Measurements from ENCODE around the gene RAB17. TPM values are rescaled to one million over a fixed set of nuclear protein-coding genes. Genes with fewer than 3 reads are reported as not detected.
A peak's percentile ranks its signal among the peaks of the same experiment; 100 is the strongest.
"Not testable (repeated sequence)": the region's sequence is repeated elsewhere in the genome, so short reads cannot be mapped to it uniquely, and the experiment has no call there.

Gene RAB17
- total and polyA plus RNA-seq, 4 donors: 3.7 to 22.3 (median 7.8) TPM

DNA sequence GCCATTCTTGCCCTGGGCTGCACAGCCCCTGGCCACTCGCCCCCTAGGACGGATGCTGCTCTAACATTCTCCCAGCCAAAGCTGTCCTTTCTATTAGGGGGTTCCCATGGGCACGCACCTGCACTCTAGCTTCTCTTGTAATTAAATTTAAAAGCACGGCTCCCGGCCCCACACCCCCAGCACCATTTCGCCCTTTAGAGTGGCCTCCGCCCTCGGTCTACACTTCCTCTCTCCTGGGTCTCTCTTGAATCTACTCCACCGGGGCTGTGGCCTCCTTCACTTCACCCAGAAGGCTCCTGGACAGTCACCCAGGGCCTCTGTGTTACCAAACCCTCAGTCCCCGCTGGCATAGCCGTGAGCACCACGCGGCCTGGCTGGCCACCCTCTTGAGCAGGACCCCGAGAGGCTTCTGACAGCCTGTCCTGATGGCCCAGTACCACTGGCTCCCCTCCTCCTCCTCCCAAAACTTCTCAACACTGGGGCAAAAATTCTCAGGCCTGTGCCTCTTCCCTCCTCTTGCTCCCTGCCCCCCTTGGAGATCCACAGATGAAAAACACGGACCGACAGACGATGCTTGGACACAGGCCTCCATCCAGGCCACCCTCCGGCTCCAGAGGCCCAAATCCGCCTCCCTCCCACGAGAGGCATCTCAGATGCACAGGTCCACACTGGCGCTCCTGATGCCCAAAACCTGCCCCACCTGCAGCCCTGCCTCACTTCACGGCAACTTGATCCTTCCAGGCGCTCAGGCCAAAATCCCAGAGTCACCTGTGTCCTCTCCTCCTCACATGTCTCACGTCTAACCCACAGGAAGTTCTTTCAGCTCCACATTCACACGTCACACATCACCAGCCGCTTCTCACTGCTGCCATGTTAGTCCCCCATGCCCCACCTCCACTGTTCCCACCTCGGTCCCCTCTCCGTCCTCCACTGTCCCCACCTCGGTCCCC, 6.9 kb upstream of the RAB17 start:
- no peaks in the 10 kb centered on the region for H3K9me3 ChIP-seq (ENCODE audit: control insufficient read depth, low read length)
- no peak overlapping the region for H3K4me3 ChIP-seq (ENCODE audit: low read length in 2 of 2)
- H3K36me3 ChIP-seq (ENCODE audit: control insufficient read depth in 1 of 2, insufficient read depth in 2 of 2, low read length in 1 of 2): no peaks in the 10 kb centered on the region
- peaks cover 0 to 2% of the 10 kb centered on the region in 2 donors for H3K4me1 ChIP-seq (ENCODE audit: control insufficient read depth in 1 of 2, insufficient read depth in 2 of 2, low read length in 2 of 2)
- intact Hi-C loops (cut with DNase I): loop anchor here (5.0 kb wide), 2 partner anchors 75 to 140 kb away; no protein-coding TSS in a partner anchor
- 94% methylated on average over 29 of the region's 29 CpGs for WGBS, 2 donors
- no peaks in the 10 kb centered on the region for H3K27me3 ChIP-seq (ENCODE audit: control insufficient read depth in 1 of 2, insufficient read depth in 2 of 2, low read length in 1 of 2)
- H3K27ac ChIP-seq (ENCODE audit: low read depth in 1 of 2, low read length in 2 of 2): peak overlapping the region in 1 of 2 donors; percentile 7
- DNase-seq (peak in 1 of 2 donors; percentile 67), ATAC-seq (ENCODE audit: low FRiP score) (no peak)

DNA sequence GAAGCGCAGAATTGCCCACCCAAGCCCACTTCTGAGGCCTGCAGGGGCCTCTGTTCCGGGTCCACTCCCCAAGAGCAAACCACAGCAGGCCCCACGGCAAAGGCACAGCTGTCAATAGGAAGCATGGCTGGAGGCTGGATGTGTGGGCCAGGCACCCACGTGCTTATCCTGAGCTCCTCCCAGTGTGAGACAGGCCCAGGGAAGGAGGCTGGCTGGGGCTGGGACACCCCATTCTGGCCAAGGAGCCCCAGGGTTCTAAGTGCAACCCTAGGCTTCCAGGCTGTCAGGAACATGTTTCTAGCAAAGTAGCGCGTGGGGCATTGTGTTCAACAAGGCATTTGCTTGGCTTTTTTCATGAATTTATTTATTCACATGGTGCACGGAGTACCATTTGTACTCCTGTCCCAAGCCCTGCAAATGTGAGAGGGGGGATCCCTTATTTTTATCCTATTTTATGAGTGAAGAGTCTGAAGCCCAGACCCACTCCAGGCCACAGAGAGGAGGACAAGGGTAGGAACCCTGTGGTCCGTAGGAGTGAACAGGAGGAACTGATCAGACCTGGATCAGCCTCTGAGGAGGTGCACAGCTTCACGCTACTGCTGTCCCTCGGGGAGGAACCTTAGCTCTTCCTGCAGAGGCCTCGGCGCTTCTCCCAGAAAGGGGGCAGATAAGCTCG, 6.1 kb upstream of the RAB17 start:
- intact Hi-C loops (cut with DNase I): loop anchor here (5.0 kb wide), 2 partner anchors 76 to 141 kb away; no protein-coding TSS in a partner anchor
- WGBS, 2 donors: 87 to 88% methylated on average over 13 of the region's 13 CpGs

DNA sequence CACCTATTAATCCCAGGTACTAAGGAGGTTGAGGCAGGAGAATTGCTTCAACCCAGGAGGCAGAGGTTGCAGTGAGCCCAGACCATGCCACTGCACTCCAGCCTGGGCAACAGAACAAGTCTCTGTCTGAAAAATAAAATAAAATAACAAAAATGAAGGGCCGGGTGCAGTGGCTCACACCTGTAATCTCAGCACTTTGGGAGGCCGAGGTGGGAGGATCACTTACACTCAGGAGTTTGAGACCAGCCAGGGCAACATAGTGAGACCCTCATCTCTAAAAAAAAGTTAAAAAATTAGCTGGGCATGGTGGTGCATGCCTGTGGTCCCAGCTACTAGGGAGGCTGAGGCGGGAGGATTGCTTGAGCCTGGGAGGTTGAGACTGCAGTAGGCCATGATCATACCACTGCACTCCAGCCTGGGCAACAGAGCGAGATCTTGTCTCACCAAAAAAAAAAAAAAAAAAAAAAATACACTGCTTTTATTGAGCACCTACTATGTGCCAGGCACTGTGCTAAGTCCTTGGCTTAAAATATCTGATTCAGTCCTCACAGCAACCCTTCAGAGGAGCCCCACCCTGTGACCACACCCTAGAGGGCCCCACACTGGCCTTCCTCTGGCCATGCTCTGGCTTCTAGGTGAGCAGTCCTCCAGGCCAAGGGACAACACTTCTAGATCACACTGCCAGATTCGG, 5.4 kb upstream of the RAB17 start:
- H3K27ac ChIP-seq (ENCODE audit: low read depth in 1 of 2, low read length in 2 of 2); H3K36me3 ChIP-seq (ENCODE audit: control insufficient read depth in 1 of 2, insufficient read depth in 2 of 2, low read length in 1 of 2); H3K4me1 ChIP-seq (ENCODE audit: control insufficient read depth in 1 of 2, insufficient read depth in 2 of 2, low read length in 2 of 2); ATAC-seq (ENCODE audit: low FRiP score); H3K27me3 ChIP-seq (ENCODE audit: control insufficient read depth in 1 of 2, insufficient read depth in 2 of 2, low read length in 1 of 2); H3K9me3 ChIP-seq (ENCODE audit: control insufficient read depth, low read length); H3K4me3 ChIP-seq (ENCODE audit: low read length in 2 of 2): not testable (repeated sequence)
- intact Hi-C loops (cut with DNase I): loop anchor here (2.0 to 5.0 kb wide), 3 partner anchors 76 to 141 kb away; no protein-coding TSS in a partner anchor
- 95 to 98% methylated on average over 5 of the region's 5 CpGs for WGBS, 2 donors
- peak in 1 of 2 donors; percentile 9 for DNase-seq

More for the DNA sequence above, 6.1 kb upstream of the RAB17 start:
- no peaks in the 10 kb centered on the region for H3K27me3 ChIP-seq (ENCODE audit: control insufficient read depth in 1 of 2, insufficient read depth in 2 of 2, low read length in 1 of 2)
- H3K4me3 ChIP-seq (ENCODE audit: low read length in 2 of 2): no peak overlapping the region
- peak overlapping the region in 1 of 2 donors; percentile 7 for H3K27ac ChIP-seq (ENCODE audit: low read depth in 1 of 2, low read length in 2 of 2)
- peaks cover 0 to 2% of the 10 kb centered on the region in 2 donors for H3K4me1 ChIP-seq (ENCODE audit: control insufficient read depth in 1 of 2, insufficient read depth in 2 of 2, low read length in 2 of 2)
- no peaks in the 10 kb centered on the region for H3K36me3 ChIP-seq (ENCODE audit: control insufficient read depth in 1 of 2, insufficient read depth in 2 of 2, low read length in 1 of 2)
- ATAC-seq (ENCODE audit: low FRiP score) (no peak), DNase-seq (peak in 1 of 2 donors; percentile 69)
- H3K9me3 ChIP-seq (ENCODE audit: control insufficient read depth, low read length): no peaks in the 10 kb centered on the region

DNA sequence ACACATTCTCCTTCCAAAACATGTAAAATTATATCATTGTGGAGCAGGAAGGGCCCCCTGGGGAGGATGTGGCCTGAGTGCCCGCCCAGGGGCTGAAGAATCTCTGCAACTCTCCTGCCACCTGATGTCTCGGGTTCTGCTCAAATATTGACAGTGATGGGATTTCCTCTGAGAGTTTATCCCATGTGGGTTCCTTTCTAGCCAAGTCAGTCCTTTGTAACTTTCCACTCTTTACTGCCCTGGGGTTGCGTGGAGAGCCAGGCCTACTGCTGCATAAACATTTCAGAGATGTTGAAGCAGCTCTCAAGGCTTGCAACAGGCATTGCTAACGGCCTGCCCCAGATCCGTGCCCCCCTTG, 4.0 kb upstream of the RAB17 start:
- 11 to 17% methylated on average over 5 of the region's 5 CpGs for WGBS, 2 donors
- ATAC-seq (ENCODE audit: low FRiP score) (no peak), DNase-seq (peak; percentile 19 to 59)
- no peaks in the 10 kb centered on the region for H3K36me3 ChIP-seq (ENCODE audit: control insufficient read depth in 1 of 2, insufficient read depth in 2 of 2, low read length in 1 of 2)
- H3K27ac ChIP-seq (ENCODE audit: low read depth in 1 of 2, low read length in 2 of 2): peak overlapping the region; percentile 88 to 90
- no peaks in the 10 kb centered on the region for H3K27me3 ChIP-seq (ENCODE audit: control insufficient read depth in 1 of 2, insufficient read depth in 2 of 2, low read length in 1 of 2)
- peaks cover 0 to 4% of the 10 kb centered on the region in 2 donors for H3K4me1 ChIP-seq (ENCODE audit: control insufficient read depth in 1 of 2, insufficient read depth in 2 of 2, low read length in 2 of 2)
- no peak overlapping the region for H3K4me3 ChIP-seq (ENCODE audit: low read length in 2 of 2)
- H3K9me3 ChIP-seq (ENCODE audit: control insufficient read depth, low read length): no peaks in the 10 kb centered on the region
- intact Hi-C loops (cut with DNase I): loop anchor here in 1 of 2 donors (2.0 to 5.0 kb wide), 3 partner anchors 33 to 148 kb away; partner anchors contain the start of gene LRRFIP1

- Histone ChIP-seq H3K4me1 (ENCODE audit: control insufficient read depth in 1 of 2, insufficient read depth in 2 of 2, low read length in 2 of 2) (peaks cover 0 to 4% of the 10 kb centered on the region in 2 donors), H3K27ac (ENCODE audit: low read depth in 1 of 2, low read length in 2 of 2) (peak overlapping the region in 1 of 2 donors; percentile 54)
Measured at GRCh38 chr2:237593596-237594320, 3.2 kb upstream of the RAB17 start.

DNA sequence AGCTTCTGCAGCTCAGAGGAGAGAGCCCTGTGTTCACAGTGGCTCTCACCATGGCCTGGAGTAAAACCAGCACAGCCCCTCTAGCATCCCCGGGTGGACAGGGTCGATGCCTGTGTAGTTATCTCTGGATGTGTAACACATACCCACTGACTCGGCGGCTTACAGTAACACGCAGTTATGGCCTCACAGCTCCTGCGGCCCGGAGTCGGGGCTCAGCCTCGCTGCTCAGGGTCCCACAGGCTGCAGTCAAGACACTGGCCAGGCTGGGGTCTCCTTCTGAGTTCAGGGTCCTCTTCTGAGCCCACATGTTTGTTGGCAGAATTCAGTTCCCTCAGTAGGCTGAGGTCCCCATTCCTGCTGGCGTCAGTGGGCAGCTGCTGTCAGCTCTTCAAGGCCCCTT, 2.5 kb upstream of the RAB17 start:
- intact Hi-C loops (cut with DNase I): loop anchor here in 1 of 2 donors (5.0 kb wide), 2 partner anchors 34 to 149 kb away; partner anchors contain the start of gene LRRFIP1
- ATAC-seq (ENCODE audit: low FRiP score) (no peak), DNase-seq (peak; percentile 30 to 65)
- Histone ChIP-seq H3K27ac (ENCODE audit: low read depth in 1 of 2, low read length in 2 of 2) (peak overlapping the region in 1 of 2 donors; percentile 41), H3K9me3 (ENCODE audit: control insufficient read depth, low read length) (no peaks in the 10 kb centered on the region), H3K27me3 (ENCODE audit: control insufficient read depth in 1 of 2, insufficient read depth in 2 of 2, low read length in 1 of 2) (no peaks in the 10 kb centered on the region), H3K36me3 (ENCODE audit: control insufficient read depth in 1 of 2, insufficient read depth in 2 of 2, low read length in 1 of 2) (no peaks in the 10 kb centered on the region), H3K4me3 (ENCODE audit: low read length in 2 of 2) (no peak overlapping the region), H3K4me1 (ENCODE audit: control insufficient read depth in 1 of 2, insufficient read depth in 2 of 2, low read length in 2 of 2) (peaks cover 0 to 4% of the 10 kb centered on the region in 2 donors)
- 92 to 95% methylated on average over 10 of the region's 10 CpGs for WGBS, 2 donors

More at GRCh38 chr2:237593596-237594320, 3.2 kb upstream of the RAB17 start:
- ATAC-seq (ENCODE audit: low FRiP score): no peak
- DNase-seq: peak; percentile 39 to 62
- H3K4me3 ChIP-seq (ENCODE audit: low read length in 2 of 2): no peak overlapping the region
- H3K36me3 ChIP-seq (ENCODE audit: control insufficient read depth in 1 of 2, insufficient read depth in 2 of 2, low read length in 1 of 2): no peaks in the 10 kb centered on the region
- intact Hi-C loops (cut with DNase I): loop anchor here in 1 of 2 donors (2.0 to 5.0 kb wide), 3 partner anchors 34 to 149 kb away; partner anchors contain the start of gene LRRFIP1
- no peaks in the 10 kb centered on the region for H3K9me3 ChIP-seq (ENCODE audit: control insufficient read depth, low read length)
- 80 to 86% methylated on average over 17 of the region's 17 CpGs for WGBS, 2 donors
- no peaks in the 10 kb centered on the region for H3K27me3 ChIP-seq (ENCODE audit: control insufficient read depth in 1 of 2, insufficient read depth in 2 of 2, low read length in 1 of 2)

DNA sequence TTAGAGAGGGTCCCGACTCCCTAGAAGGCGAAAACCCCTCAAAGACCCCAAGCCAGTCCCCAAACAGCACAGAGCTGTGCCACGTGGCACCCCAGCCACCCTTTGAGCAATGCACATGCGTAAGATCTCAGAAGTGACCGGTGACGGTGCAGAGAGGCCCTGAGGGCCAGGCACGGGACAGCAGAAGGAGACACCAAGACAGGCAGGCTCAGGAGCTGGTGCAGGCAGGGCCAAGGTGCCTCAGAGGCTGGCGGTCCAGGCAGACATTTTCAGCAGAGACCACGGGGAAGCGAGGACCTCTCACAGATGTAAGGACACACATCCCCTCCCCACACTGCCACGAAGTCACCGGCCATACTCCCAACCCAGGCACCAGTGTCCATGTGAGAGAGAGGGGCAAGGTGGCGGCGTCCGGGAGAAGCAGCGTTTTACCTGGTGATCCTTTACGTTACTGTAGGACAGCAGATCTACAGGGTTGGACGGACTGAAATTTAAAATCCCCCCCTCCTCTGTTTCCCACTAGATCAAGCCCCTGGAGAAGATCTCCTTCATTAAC, 2.0 kb upstream of the RAB17 start:
- no peaks in the 10 kb centered on the region for H3K36me3 ChIP-seq (ENCODE audit: control insufficient read depth in 1 of 2, insufficient read depth in 2 of 2, low read length in 1 of 2)
- peaks cover 0 to 4% of the 10 kb centered on the region in 2 donors for H3K4me1 ChIP-seq (ENCODE audit: control insufficient read depth in 1 of 2, insufficient read depth in 2 of 2, low read length in 2 of 2)
- 96% methylated on average over 18 of the region's 18 CpGs for WGBS, 2 donors
- ATAC-seq (ENCODE audit: low FRiP score) (no peak), DNase-seq (peak; percentile 38 to 68)
- H3K9me3 ChIP-seq (ENCODE audit: control insufficient read depth, low read length): no peaks in the 10 kb centered on the region
- peak overlapping the region in 1 of 2 donors; percentile 41 for H3K27ac ChIP-seq (ENCODE audit: low read depth in 1 of 2, low read length in 2 of 2)
- intact Hi-C loops (cut with DNase I): loop anchor here in 1 of 2 donors (5.0 kb wide), 2 partner anchors 35 to 150 kb away; partner anchors contain the start of gene LRRFIP1
- H3K4me3 ChIP-seq (ENCODE audit: low read length in 2 of 2): no peak overlapping the region
- H3K27me3 ChIP-seq (ENCODE audit: control insufficient read depth in 1 of 2, insufficient read depth in 2 of 2, low read length in 1 of 2): no peaks in the 10 kb centered on the region

Measured in aorta (tissue), 5 donors.